Testis (tissue), 3 donors: ENCODE measurements around the gene MAP4K4. TPM values are rescaled to one million over a fixed set of nuclear protein-coding genes. Genes with fewer than 3 reads are reported as not detected.

Experiments
- DNase-seq: peaks from one replicate; pipeline ENCODE4 v3.0.0-alpha.2; 2019
- H3K27ac ChIP-seq, 2 donors: fragments of 200-600 bp; sonication (generic); one replicate each; pipeline ENCODE4 v1.5.1; 2019
- H3K27me3 ChIP-seq: fragments of 200-600 bp; sonication (generic); one replicate; pipeline ENCODE4 v1.5.1; 2019
- H3K36me3 ChIP-seq: fragments of 200-600 bp; sonication (generic); one replicate; pipeline ENCODE4 v1.5.1; 2017; ENCODE audit warnings: low read depth; ENCODE audit errors: missing control alignments
- H3K4me1 ChIP-seq: fragments of 200-600 bp; sonication (generic); one replicate; pipeline ENCODE4 v1.5.1; 2019
- H3K4me3 ChIP-seq, 2 donors: fragments of 200-600 bp; sonication (generic); one replicate each; pipeline ENCODE4 v1.5.1; 2017 to 2019
- H3K9me3 ChIP-seq: fragments of 200-600 bp; sonication (generic); one replicate; pipeline ENCODE4 v1.5.1; 2017
- CTCF ChIP-seq, 3 experiments: fragments of 450-650 bp in 2 of 3; fragments of 200-600 bp in 1 of 3; sonication (generic) in 1 of 3; IDR thresholded peaks; one replicate each; pipeline ENCODE4 v1.5.1; 2016 to 2019; ENCODE audit warnings: antibody characterized with exemption in 3 of 3, mild to moderate bottlenecking in 2 of 3, moderate library complexity in 1 of 3
- POLR2A ChIP-seq: fragments of 450-650 bp; IDR thresholded peaks from one replicate; pipeline ENCODE4 v1.6.1; 2017; ENCODE audit warnings: antibody characterized with exemption, mild to moderate bottlenecking, moderate library complexity
- WGBS, 2 donors: methylation state at CpG; one replicate each; pipeline ENCODE4 v1.1.5; 2018; 5-methylcytosine and 5-hydroxymethylcytosine counted together
- intact Hi-C: fragments of 100-400 bp; cut with DNase I; formaldehyde crosslinking; loops from one replicate; pipeline ENCODE4 v1.15.1; 2023; ENCODE audit warnings: low total_unique reads
- polyA plus RNA-seq: library from polyadenylated mRNA; stranded (reverse); fragments of 350-450 nt; fragmentation: Illumina TruSeq; extraction: RNeasy Lipid Tissue Mini Kit (QIAGEN cat#74804); gene quantifications from one replicate; pipeline ENCODE4 v1.2.3, GENCODE V29; 2014; ENCODE audit warnings: low read depth, low replicate concordance; ENCODE audit not compliant: insufficient read depth
- total RNA-seq, 2 donors: library from RNA; depleted of rRNA; stranded (reverse); fragments of >200 nt; gene quantifications; one replicate each; pipeline ENCODE4 v1.2.3, GENCODE V29; 2016

The MAP4K4 gene
- total and polyA plus RNA-seq, 3 donors from 2014 or later = 88.2 to 194 (median 174) TPM

- TF ChIP-seq CTCF (IDR thresholded peaks at IDR 0.05) = no peak
- TF ChIP-seq POLR2A = no peak
- Histone ChIP-seq H3K36me3 (no peaks in the 10 kb centered on the region), H3K4me3 (no peak overlapping the region), H3K9me3 (no peaks in the 10 kb centered on the region), H3K4me1 (peaks cover 2% of the 10 kb centered on the region), H3K27me3 (no peaks in the 10 kb centered on the region), H3K27ac (no peak overlapping the region)
- WGBS, 2 donors = 84 to 87% methylated on average over 6 of the region's 6 CpGs
- DNase-seq = no peak
- intact Hi-C loops = loop anchor here (10.0 kb wide), 1 partner anchor 307 kb away; no protein-coding TSS in a partner anchor
Observed at GRCh38 chr2:101821828-101822458, 124.4 kb downstream of the MAP4K4 start.

- H3K4me1 ChIP-seq = peaks cover 13% of the 10 kb centered on the region
- no peaks in the 10 kb centered on the region for H3K9me3 ChIP-seq
- TF ChIP-seq CTCF (IDR thresholded peaks at IDR 0.05) (peak in 2 of 3 experiments; percentile 22 to 23), POLR2A (no peak)
- 66 to 67% methylated on average over 14 of the region's 14 CpGs for WGBS, 2 donors
- DNase-seq = peak; percentile 66
- H3K36me3 ChIP-seq = no peaks in the 10 kb centered on the region
- no peak overlapping the region for H3K4me3 ChIP-seq
- H3K27me3 ChIP-seq = no peaks in the 10 kb centered on the region
- H3K27ac ChIP-seq = no peak overlapping the region
- intact Hi-C loops = loop anchor here (10.0 kb wide), 1 partner anchor 309 kb away; no protein-coding TSS in a partner anchor
Observed at GRCh38 chr2:101823347-101823791, 125.9 kb downstream of the MAP4K4 start.

- DNase-seq = no peak
- Histone ChIP-seq H3K27me3 (no peaks in the 10 kb centered on the region), H3K36me3 (no peaks in the 10 kb centered on the region), H3K4me1 (peaks cover 18% of the 10 kb centered on the region), H3K9me3 (no peaks in the 10 kb centered on the region), H3K27ac (no peak overlapping the region), H3K4me3 (no peak overlapping the region)
- TF ChIP-seq CTCF (IDR thresholded peaks at IDR 0.05) (no peak), POLR2A (no peak)
- intact Hi-C loops = loop anchor here (10.0 kb wide), 1 partner anchor 309 kb away; no protein-coding TSS in a partner anchor
- WGBS, 2 donors = 73 to 81% methylated on average over 4 of the region's 4 CpGs
Observed at GRCh38 chr2:101823859-101824258, 126.4 kb downstream of the MAP4K4 start.

GRCh38 chr2:101826716-101827115 lies 129.2 kb downstream of the MAP4K4 start:
- peaks cover 30% of the 10 kb centered on the region for H3K4me1 ChIP-seq
- intact Hi-C loops = loop anchor here (5.0 to 10.0 kb wide), 2 partner anchors 129 to 312 kb away; partner anchors contain the start of gene MAP4K4
- no peaks in the 10 kb centered on the region for H3K27me3 ChIP-seq
- no peak for DNase-seq
- no peaks in the 10 kb centered on the region for H3K9me3 ChIP-seq
- no peak overlapping the region for H3K4me3 ChIP-seq
- WGBS, 2 donors = 75 to 78% methylated on average over 2 of the region's 2 CpGs
- no peaks in the 10 kb centered on the region for H3K36me3 ChIP-seq
- TF ChIP-seq POLR2A (no peak), CTCF (IDR thresholded peaks at IDR 0.05) (no peak)
- no peak overlapping the region for H3K27ac ChIP-seq
